HUDEP-2 (cell line): ENCODE results near the gene HDAC4.

Experiments
- DNase-seq, 76 experiments: peaks; one replicate each; lab custom pipeline; 2025; ENCODE audit not compliant: unreplicated experiment in 76 of 76; lab: John Stamatoyannopoulos, UW

Gene HDAC4

DNA sequence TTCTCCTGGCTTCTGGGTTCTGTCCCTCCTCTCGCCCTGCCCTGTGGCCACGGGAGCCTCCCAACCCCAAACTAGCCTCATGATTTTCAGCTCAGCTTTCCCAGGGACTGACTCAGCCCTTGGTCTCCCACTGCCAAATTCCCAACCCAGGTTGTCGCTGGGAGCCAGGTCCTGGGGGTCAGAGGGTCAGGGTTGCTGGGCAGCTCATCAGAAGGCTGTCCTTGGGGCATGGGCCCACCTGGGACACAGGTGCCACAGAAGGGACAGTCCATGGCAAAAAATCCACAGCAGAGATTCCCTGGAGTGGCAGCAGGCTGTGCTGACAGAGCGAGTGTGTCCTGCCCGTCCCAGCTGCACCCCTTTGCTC is 372.6 kb downstream of the HDAC4 start:
- no peak for DNase-seq

GRCh38 chr2:239027391-239028252 is 373.2 kb downstream of the HDAC4 start:
- no peak for DNase-seq

GRCh38 chr2:239026711-239027361 is 374.0 kb downstream of the HDAC4 start:
- no peak for DNase-seq

DNA sequence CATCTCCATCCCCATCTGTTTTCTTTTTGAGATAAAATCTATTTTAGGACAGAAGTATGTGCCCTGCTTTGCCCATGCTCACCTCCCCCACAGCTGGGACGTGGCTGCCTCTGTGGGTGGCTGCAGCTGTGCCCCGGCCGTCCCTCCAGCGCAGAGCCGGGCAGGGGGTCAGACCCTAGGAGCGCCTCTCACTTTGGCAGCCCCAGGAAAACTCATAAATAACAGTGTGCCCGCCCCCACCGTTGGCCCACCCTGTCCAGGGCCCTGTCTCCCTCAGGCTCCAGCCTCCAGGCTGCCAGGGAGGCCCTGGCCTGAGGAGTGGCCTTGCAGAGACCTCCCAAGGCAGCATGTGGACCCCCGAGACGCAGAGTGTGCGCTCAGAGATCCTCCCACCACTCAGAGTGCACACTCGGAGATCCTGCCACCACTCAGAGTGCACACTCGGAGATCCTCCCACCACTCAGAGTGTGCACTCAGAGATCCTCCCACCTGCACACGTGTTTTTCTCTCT is 374.8 kb downstream of the HDAC4 start:
- DNase-seq = no peak

DNA sequence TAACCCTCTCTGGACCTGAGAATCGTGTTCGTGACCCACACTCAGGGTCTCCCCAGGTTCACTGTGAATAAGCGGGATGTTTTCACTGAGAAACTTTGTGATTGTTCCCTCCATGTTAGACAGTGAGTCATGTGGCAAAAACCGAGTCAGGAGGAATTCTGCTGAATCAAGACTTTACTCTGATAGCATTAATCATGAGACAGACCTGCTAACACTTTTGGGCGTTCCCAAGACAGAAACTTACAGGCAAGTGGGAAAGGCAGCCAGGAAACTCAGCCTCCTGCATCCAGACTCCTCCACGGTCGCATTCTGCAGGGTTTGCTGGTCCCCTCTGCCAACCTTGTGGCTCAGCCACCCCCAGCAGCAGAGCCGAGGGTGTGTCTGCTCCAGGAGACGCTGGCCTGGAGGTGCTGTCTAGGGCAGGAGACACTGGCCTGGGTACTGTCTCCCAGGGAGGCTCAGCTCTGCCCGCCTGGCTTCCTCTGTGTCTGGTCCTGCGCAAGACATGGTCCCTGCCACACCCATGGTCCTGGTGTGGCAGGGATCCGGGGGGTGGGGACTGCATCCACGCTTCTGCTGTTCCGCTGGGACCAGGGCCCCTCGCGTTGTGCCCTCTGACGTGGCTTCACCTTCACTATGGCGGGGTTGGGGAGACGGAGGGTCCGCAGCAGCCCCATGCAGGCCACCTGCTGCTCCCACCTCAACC is 375.6 kb downstream of the HDAC4 start:
- DNase-seq = no peak

DNA sequence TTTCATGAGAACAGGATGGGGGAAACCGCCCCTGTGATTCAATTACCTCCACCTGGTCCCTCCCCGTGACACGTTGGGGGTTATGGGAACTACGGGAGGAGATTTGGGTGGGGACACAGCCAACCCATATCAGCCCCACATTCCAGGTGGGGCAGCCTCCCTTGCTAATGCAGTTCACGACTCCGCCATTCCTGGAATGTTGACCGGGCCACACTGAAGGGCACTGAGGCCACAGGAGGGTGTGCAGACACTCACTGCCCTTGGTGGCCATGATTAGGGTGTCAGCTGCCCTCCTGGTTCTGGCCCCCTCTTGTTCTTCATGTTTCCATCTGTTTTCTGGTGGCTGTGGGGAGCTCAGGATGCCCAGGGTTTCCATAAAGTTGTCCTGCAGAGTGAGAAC is 376.6 kb downstream of the HDAC4 start:
- DNase-seq = no peak

DNA sequence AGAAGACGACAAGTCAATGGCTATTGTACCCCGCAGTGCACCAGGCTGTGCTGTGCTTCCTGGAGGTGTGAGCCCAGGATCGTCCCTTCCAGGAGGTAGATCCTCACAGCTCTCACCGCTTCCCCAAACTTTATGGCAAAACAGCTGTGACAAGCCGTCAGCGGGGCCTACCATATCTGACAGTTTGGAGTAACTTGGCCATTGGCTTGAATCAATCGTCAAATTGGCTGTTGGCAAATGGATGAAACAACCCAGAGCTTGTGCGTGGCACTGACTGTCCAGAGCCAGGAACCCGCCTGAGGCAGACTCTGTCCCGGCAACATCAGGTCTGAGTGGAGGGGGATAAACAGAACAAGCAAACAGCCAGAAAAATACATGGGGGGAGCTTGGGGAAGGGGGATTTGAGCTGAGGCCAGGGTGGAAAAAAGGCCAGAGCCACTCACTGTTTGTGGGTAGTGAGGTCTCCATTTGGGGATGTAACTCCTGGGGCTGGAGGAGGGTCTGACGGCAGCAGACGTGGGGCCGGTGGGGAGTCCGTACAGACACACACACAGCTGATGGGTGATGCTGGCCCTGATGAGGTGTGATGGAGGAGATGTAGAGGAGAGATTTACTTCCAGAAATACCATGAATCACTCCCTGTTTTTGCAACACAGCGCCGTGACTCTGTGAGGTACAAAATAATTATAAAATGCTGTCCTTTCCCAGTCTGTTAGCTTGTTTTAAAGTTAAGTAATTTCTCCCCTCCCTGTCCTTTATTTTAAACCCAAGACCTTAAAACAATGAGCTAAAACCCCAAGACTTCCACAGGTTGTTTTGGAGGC is 378.2 kb downstream of the HDAC4 start:
- no peak for DNase-seq

GRCh38 chr2:239021651-239022436 is 379.0 kb downstream of the HDAC4 start:
- DNase-seq = no peak

- DNase-seq = no peak
Measured at GRCh38 chr2:239021224-239021623, 379.6 kb downstream of the HDAC4 start.

DNA sequence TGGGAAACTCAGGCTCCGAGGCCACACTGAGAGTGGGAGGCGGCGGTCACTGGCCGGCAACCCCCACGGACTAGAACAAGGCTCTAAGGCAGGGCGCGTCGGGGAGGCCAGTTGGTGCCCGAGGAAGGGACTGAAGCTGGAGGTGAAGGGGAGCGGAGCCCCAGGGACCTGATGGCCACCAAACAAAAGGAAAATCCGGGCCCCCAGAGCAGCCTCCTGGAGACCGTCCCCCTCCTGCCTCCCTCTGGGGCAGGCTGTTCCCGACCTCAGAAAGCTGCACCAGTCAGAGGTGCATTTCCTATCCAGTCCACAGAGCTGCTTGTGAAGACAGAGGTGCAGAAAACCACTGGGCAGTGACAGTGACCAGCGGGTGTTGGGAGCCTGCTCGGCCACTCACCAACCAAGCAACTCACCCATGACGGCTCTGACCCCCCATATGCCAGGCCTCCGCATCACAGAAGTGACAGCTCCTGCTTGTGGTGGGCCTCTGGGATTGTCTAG is 380.2 kb downstream of the HDAC4 start:
- DNase-seq = no peak

DNA sequence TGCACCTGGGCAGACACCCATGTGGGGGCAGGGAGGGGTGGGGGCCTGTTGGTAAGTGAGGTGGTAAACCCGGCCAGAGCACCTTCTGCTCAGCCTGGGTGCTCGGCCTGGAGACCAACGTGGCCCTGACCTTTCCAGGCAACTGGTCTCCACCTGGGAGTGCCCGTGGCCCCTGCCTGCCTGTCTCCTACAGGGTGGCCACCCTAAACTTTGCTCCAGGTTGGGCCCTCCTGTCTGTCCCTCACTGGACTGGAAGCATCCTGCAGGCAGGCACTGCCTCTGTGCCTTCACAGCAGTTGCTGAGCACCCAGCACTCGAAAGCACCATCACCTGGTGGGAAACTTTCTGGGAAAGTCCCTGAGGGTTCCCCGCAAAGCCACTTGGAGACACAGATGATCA is 381.6 kb downstream of the HDAC4 start:
- DNase-seq = no peak

DNA sequence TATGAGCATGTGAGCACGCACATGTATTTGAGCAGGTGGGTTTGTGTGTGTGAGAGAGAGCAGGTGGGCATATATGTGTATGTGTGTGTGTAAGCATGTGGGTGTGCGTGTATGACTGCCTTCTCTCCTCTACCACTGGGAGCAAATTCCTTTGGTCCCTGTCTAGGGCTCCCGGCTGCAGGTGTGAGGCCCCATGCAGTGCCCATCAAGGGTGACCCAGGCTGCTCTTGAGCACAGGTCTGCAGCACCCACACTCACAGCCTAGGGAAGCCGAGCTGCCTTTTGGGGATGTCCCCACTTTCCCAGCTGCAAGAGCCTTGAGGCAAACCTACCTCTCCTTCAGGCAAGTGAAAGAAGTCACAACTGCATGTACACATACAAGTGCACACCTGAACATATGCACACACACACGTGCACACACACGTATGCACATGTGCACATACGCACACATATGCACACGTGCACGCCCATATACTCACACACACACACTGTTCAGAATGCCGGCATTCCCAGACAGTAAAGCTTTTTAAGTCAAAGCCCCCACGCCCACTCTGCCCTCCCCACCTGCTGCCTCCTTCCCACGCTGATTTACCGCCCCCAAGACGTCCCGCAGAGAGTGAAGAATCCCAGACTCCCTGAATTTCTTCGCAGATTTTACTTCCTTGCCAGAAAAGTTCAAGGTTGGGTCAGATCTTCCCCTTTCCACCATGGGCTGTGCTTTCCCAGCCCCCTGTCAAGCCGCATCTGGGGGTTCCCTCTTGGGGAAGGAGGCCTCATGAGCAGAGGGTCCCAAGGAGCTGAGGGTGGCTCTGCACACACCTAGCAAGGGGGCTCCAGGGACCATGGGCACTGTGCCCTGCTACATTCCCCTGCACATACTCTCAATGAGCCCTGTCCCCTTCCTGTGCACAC is 382.3 kb downstream of the HDAC4 start:
- DNase-seq = no peak

DNA sequence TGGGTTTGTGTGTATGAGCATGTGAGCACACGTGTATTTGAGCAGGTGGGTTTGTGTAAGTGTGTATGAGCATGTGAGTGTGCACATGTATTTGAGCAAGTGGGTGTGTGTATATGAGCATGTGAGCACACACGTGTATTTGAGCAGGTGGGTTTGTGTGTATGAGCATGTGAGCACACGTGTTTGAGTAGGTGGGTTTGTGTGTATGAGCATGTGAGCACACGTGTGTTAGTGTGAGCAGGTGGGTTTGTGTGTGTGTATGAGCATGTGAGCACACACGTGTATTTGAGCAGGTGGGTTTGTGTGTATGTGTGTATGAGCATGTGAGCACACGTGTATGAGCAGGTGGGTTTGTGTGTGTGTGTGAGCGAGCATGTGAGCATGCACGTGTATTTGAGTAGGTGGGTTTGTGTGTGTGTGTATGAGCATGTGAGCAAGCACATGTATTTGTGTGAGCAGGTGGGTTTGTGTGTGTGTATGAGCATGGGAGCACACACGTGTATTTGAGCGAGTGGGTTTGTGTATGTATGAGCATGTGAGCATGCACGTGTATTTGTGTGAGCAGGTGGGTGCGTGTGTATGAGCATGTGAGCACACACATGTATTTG is 383.2 kb downstream of the HDAC4 start:
- no peak for DNase-seq

GRCh38 chr2:239015901-239016675 is 384.7 kb downstream of the HDAC4 start:
- no peak for DNase-seq

- no peak for DNase-seq
Measured at GRCh38 chr2:239015218-239015900, 385.5 kb downstream of the HDAC4 start.

DNA sequence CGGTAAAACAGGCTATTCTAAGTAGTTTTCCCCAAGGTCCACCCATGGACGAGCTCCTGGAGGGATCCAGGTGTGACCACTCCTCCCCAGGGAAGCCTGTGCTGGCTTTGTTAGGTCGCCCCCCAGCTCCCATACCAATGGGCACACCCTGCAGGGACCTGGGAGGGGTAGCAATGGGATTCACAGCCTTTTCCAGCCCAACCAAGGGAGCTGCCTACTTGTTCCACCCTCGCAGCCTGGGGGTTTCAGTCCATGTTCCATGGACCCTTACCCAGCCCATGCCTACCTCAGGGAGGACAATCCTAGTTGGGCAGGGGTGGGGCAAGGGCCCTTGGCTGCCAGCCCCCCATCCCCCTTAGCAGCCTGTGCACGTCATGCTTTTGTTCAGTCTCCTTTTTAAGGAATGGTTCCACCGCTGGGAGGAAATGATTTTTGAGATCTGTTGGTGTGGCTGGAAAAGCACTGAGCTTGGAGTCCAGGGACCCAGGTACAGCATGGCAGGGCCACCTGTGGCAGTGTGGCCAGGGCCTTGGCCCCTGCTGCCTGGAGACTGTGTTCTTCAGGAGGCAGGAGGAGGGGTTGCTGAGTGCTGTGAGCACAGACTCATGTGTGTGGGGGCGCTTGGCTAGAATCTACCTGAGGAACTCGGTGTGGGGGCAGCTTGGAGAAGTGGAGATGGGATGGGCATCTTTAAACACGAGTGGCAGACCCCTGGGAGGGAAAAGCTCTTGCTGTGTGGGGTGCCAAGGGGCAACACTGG is 386.2 kb downstream of the HDAC4 start:
- no peak for DNase-seq
